Astrocyte (in vitro differentiated cells and primary cell): Measurements from ENCODE around the gene TCEAL4. TPM values are rescaled to one million over a fixed set of nuclear protein-coding genes. Genes with fewer than 3 reads are reported as not detected.

Source experiments
- DNase-seq: peaks from one replicate; pipeline ENCODE4 v3.0.0-alpha.2; 2010; ENCODE audit warnings: low read depth
- FAIRE-seq: peaks from 2 replicates; lab custom pipeline; 2011; peaks lifted over from hg19 to GRCh38; lab: Jason Lieb, UNC
- H2AFZ ChIP-seq: 2 replicates; pipeline ENCODE4 v1.6.0; 2012; ENCODE audit warnings: low read depth, low read length, inconsistent platforms
- H3K27ac ChIP-seq: 2 replicates; pipeline ENCODE4 v1.5.1; 2011; ENCODE audit warnings: low read depth, low read length, inconsistent platforms
- H3K27me3 ChIP-seq: 2 replicates; pipeline ENCODE4 v1.6.0; 2011; ENCODE audit warnings: low read length, inconsistent platforms; ENCODE audit not compliant: insufficient read depth
- H3K36me3 ChIP-seq: 2 replicates; pipeline ENCODE4 v1.5.1; 2011; ENCODE audit warnings: low read length, inconsistent platforms; ENCODE audit not compliant: insufficient read depth
- H3K4me1 ChIP-seq: 2 replicates; pipeline ENCODE4 v1.5.1; 2011; ENCODE audit warnings: low read length, inconsistent platforms; ENCODE audit not compliant: insufficient read depth
- H3K4me2 ChIP-seq: 2 replicates; pipeline ENCODE4 v1.6.0; 2012; ENCODE audit warnings: low read length, inconsistent platforms
- H3K4me3 ChIP-seq: 2 replicates; pipeline ENCODE4 v1.5.1; 2011; ENCODE audit warnings: low read depth, mild to moderate bottlenecking, low read length, inconsistent platforms; ENCODE audit not compliant: insufficient read depth
- H3K79me2 ChIP-seq: 2 replicates; pipeline ENCODE4 v1.6.0; 2012; ENCODE audit warnings: mild to moderate bottlenecking, low read length, inconsistent platforms; ENCODE audit not compliant: insufficient read depth
- H3K9ac ChIP-seq: 2 replicates; pipeline ENCODE4 v1.6.0; 2012; ENCODE audit warnings: mild to moderate bottlenecking, low read length, inconsistent platforms
- H3K9me3 ChIP-seq: 2 replicates; pipeline ENCODE4 v1.5.1; 2012; ENCODE audit warnings: low read depth, mild to moderate bottlenecking, low read length, inconsistent platforms; ENCODE audit not compliant: insufficient read depth
- H4K20me1 ChIP-seq: 2 replicates; pipeline ENCODE4 v1.6.0; 2012; ENCODE audit warnings: low read length, inconsistent platforms; ENCODE audit not compliant: insufficient read depth
- H3K27ac Mint-ChIP-seq: one replicate; pipeline ENCODE4 v1.8.0; 2021; ENCODE audit warnings: mild to moderate bottlenecking, mixed read lengths; ENCODE audit not compliant: unreplicated experiment
- H3K27me3 Mint-ChIP-seq: one replicate; pipeline ENCODE4 v1.8.0; 2021; ENCODE audit warnings: low read depth, mixed read lengths; ENCODE audit not compliant: unreplicated experiment
- H3K36me3 Mint-ChIP-seq: one replicate; pipeline ENCODE4 v1.8.0; 2021; ENCODE audit warnings: low read depth, mixed read lengths; ENCODE audit not compliant: unreplicated experiment
- H3K4me1 Mint-ChIP-seq: one replicate; pipeline ENCODE4 v1.8.0; 2021; ENCODE audit warnings: low read depth, mixed read lengths; ENCODE audit not compliant: unreplicated experiment
- H3K4me3 Mint-ChIP-seq: one replicate; pipeline ENCODE4 v1.8.0; 2021; ENCODE audit warnings: mild to moderate bottlenecking, moderate library complexity, mixed read lengths; ENCODE audit not compliant: unreplicated experiment
- H3K9me3 Mint-ChIP-seq: one replicate; pipeline ENCODE4 v1.8.0; 2021; ENCODE audit warnings: mild to moderate bottlenecking, mixed read lengths; ENCODE audit not compliant: unreplicated experiment
- CTCF ChIP-seq: IDR thresholded peaks from 2 replicates; pipeline ENCODE4 v1.5.1; 2011; ENCODE audit warnings: low read depth, mild to moderate bottlenecking, inconsistent platforms, low read length, moderate library complexity; ENCODE audit not compliant: insufficient read depth
- EZH2 ChIP-seq: IDR thresholded peaks from 2 replicates; pipeline ENCODE4 v1.6.1; 2012; ENCODE audit warnings: mild to moderate bottlenecking, low read length, inconsistent platforms; ENCODE audit not compliant: insufficient read depth
- total RNA-seq: library from RNA; stranded (reverse); gene quantifications from 2 replicates; pipeline ENCODE4 v1.2.1, GENCODE V29; 2021

The TCEAL4 gene
- total RNA-seq, 1 donor from 2014 or later, result 51.3 TPM

GRCh38 chrX:103550415-103551051, 34.8 kb upstream of the TCEAL4 start:
- H3K27ac Mint-ChIP-seq, result no peak overlapping the region
- FAIRE-seq, result peak; percentile 89
- H3K9me3 Mint-ChIP-seq, result peaks cover 3% of the 10 kb centered on the region
- Histone ChIP-seq H3K4me2 (no peak overlapping the region), H3K27ac (no peak overlapping the region), H3K27me3 (no peaks in the 10 kb centered on the region), H3K36me3 (no peaks in the 10 kb centered on the region), H4K20me1 (no peaks in the 10 kb centered on the region), H3K9me3 (no peaks in the 10 kb centered on the region), H3K4me3 (no peak overlapping the region), H2AFZ (no peak overlapping the region), H3K4me1 (no peaks in the 10 kb centered on the region), H3K9ac (no peak overlapping the region), H3K79me2 (no peaks in the 10 kb centered on the region)
- TF ChIP-seq CTCF (no peak), EZH2 (no peak)
- H3K27me3 Mint-ChIP-seq, result no peaks in the 10 kb centered on the region
- DNase-seq, result no peak
- H3K4me1 Mint-ChIP-seq, result no peaks in the 10 kb centered on the region
- no peaks in the 10 kb centered on the region for H3K36me3 Mint-ChIP-seq
- H3K4me3 Mint-ChIP-seq, result no peak overlapping the region

- Histone ChIP-seq H3K9me3 (no peaks in the 10 kb centered on the region), H2AFZ (no peak overlapping the region), H3K4me3 (no peak overlapping the region), H3K36me3 (no peaks in the 10 kb centered on the region), H3K4me1 (no peaks in the 10 kb centered on the region), H3K79me2 (no peaks in the 10 kb centered on the region), H4K20me1 (no peaks in the 10 kb centered on the region), H3K27ac (no peak overlapping the region), H3K9ac (no peak overlapping the region), H3K4me2 (no peak overlapping the region), H3K27me3 (no peaks in the 10 kb centered on the region)
- Mint-ChIP-seq H3K4me1 (no peaks in the 10 kb centered on the region), H3K27me3 (no peaks in the 10 kb centered on the region), H3K4me3 (no peak overlapping the region), H3K27ac (no peak overlapping the region), H3K36me3 (no peaks in the 10 kb centered on the region), H3K9me3 (no peaks in the 10 kb centered on the region)
- TF ChIP-seq CTCF (no peak), EZH2 (no peak)
- FAIRE-seq, result peak; percentile 59
- no peak for DNase-seq
Measured at GRCh38 chrX:103552236-103552635, 33.1 kb upstream of the TCEAL4 start.
